Upper lobe of left lung (tissue), 6 donors: ENCODE results near the gene SRP72. TPM values are rescaled to one million over a fixed set of nuclear protein-coding genes. Genes with fewer than 3 reads are reported as not detected.

Experiments used
- ATAC-seq, 2 donors: fragments of 200-7000 bp; cut with Tn5 transposase; one replicate each; pipeline ENCODE4 v1.9.1; 2022; ENCODE audit warnings: mild to moderate bottlenecking in 2 of 2, moderate library complexity in 2 of 2; ENCODE audit not compliant: low FRiP score in 2 of 2
- DNase-seq, 2 donors: peaks; one replicate each; pipeline ENCODE4 v3.0.0-alpha.2; 2019 to 2020
- H3K27ac ChIP-seq, 4 donors: fragments of 200-600 bp; sonication (generic); one replicate each; pipeline ENCODE4 v1.5.1; 2016 to 2019
- H3K27me3 ChIP-seq, 4 donors: fragments of 200-600 bp; sonication (generic); one replicate each; pipeline ENCODE4 v1.5.1; 2017 to 2019
- H3K36me3 ChIP-seq, 4 donors: fragments of 200-600 bp; sonication (generic); one replicate each; pipeline ENCODE4 v1.5.1; 2016 to 2019
- H3K4me1 ChIP-seq, 4 donors: fragments of 200-600 bp; sonication (generic); one replicate each; pipeline ENCODE4 v1.5.1; 2018 to 2019
- H3K4me3 ChIP-seq, 4 donors: fragments of 200-600 bp; sonication (generic); one replicate each; pipeline ENCODE4 v1.5.1; 2017 to 2019; ENCODE audit warnings: mild to moderate bottlenecking in 2 of 4, moderate library complexity in 1 of 4
- H3K9me3 ChIP-seq, 4 donors: fragments of 200-600 bp; sonication (generic); one replicate each; pipeline ENCODE4 v1.5.1; 2018 to 2019
- EP300 ChIP-seq, 4 donors: sonication (generic); formaldehyde crosslinking; IDR thresholded peaks; one replicate each; pipeline ENCODE4 v1.5.1; 2017; ENCODE audit warnings: antibody characterized with exemption in 4 of 4, control low read depth in 2 of 4
- POLR2A ChIP-seq, 4 donors: fragments of 450-650 bp; IDR thresholded peaks; one replicate each; pipeline ENCODE4 v1.5.1; 2016 to 2017; ENCODE audit warnings: antibody characterized with exemption in 4 of 4, mild to moderate bottlenecking in 2 of 4
- POLR2AphosphoS5 ChIP-seq, 2 donors: sonication (generic); formaldehyde crosslinking; IDR thresholded peaks; one replicate each; pipeline ENCODE4 v1.5.1; 2017; ENCODE audit warnings: antibody characterized with exemption in 2 of 2
- WGBS, 2 donors: methylation state at CpG; one replicate each; pipeline ENCODE4 v1.1.5; 2017 to 2018; 5-methylcytosine and 5-hydroxymethylcytosine counted together
- total RNA-seq, 6 donors: library from RNA; depleted of rRNA in 4 of 6; stranded (reverse); fragments of >200 nt in 4 of 6; gene quantifications; one replicate each; pipeline versions ENCODE4 v1.1.0 to v1.2.1, GENCODE V29; 2016 to 2021
- TF ChIP-seq, protein P1 (sequence below), 6 experiments: fragments of 450-650 bp in 4 of 6; fragments of 200-600 bp in 2 of 6; sonication (generic) in 2 of 6; IDR thresholded peaks; one replicate each; pipeline ENCODE4 v1.5.1; 2016 to 2019; ENCODE audit warnings: antibody characterized with exemption in 6 of 6
- donor health status: DM: no; HTN: no; CAD: no; lungs with moderate emphysema.
- donor health status: DM: no; HTN: yes; CAD: no; lungs with severe emphysema.

SRP72 gene
- total RNA-seq, 6 donors from 2014 or later, result 41.9 to 101 (median 68.8) TPM

- TF ChIP-seq EP300 (IDR thresholded peaks at IDR 0.05), result no peak
- no peak for TF ChIP-seq POLR2A (IDR thresholded peaks at IDR 0.05)
- TF ChIP-seq, protein P1, sequence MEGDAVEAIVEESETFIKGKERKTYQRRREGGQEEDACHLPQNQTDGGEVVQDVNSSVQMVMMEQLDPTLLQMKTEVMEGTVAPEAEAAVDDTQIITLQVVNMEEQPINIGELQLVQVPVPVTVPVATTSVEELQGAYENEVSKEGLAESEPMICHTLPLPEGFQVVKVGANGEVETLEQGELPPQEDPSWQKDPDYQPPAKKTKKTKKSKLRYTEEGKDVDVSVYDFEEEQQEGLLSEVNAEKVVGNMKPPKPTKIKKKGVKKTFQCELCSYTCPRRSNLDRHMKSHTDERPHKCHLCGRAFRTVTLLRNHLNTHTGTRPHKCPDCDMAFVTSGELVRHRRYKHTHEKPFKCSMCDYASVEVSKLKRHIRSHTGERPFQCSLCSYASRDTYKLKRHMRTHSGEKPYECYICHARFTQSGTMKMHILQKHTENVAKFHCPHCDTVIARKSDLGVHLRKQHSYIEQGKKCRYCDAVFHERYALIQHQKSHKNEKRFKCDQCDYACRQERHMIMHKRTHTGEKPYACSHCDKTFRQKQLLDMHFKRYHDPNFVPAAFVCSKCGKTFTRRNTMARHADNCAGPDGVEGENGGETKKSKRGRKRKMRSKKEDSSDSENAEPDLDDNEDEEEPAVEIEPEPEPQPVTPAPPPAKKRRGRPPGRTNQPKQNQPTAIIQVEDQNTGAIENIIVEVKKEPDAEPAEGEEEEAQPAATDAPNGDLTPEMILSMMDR (IDR thresholded peaks at IDR 0.05), result no peak
- no peak for TF ChIP-seq POLR2AphosphoS5 (IDR thresholded peaks at IDR 0.05)
- no peaks in the 10 kb centered on the region for H3K4me1 ChIP-seq
- DNase-seq, result no peak
Measured at GRCh38 chr4:56477192-56477702, 9.8 kb downstream of the SRP72 start.

GRCh38 chr4:56480691-56481090 lies 13.3 kb downstream of the SRP72 start:
- Histone ChIP-seq H3K27me3 (no peaks in the 10 kb centered on the region), H3K36me3 (peaks cover 16 to 98% (median 66%) of the 10 kb centered on the region in 4 donors), H3K27ac (no peak overlapping the region), H3K9me3 (no peaks in the 10 kb centered on the region), H3K4me1 (no peaks in the 10 kb centered on the region), H3K4me3 (no peak overlapping the region)
- 77 to 81% methylated on average over 3 of the region's 3 CpGs for WGBS, 2 donors
- ATAC-seq, result no peak
- DNase-seq, result no peak
- TF ChIP-seq POLR2AphosphoS5 (IDR thresholded peaks at IDR 0.05), result no peak

More at GRCh38 chr4:56477192-56477702, 9.8 kb downstream of the SRP72 start:
- Histone ChIP-seq H3K27ac (no peak overlapping the region), H3K4me3 (no peak overlapping the region), H3K27me3 (no peaks in the 10 kb centered on the region), H3K9me3 (no peaks in the 10 kb centered on the region), H3K36me3 (peaks cover 19 to 97% (median 65%) of the 10 kb centered on the region in 4 donors)
- WGBS, 2 donors, result 94% methylated on average over 5 of the region's 5 CpGs
- ATAC-seq, result no peak

GRCh38 chr4:56496241-56496640 lies 28.8 kb downstream of the SRP72 start:
- no peaks in the 10 kb centered on the region for H3K27me3 ChIP-seq
- H3K9me3 ChIP-seq, result no peaks in the 10 kb centered on the region
- DNase-seq (no peak), ATAC-seq (no peak)
- H3K4me3 ChIP-seq, result no peak overlapping the region
- no peak for TF ChIP-seq EP300 (IDR thresholded peaks at IDR 0.05)
- TF ChIP-seq POLR2AphosphoS5 (IDR thresholded peaks at IDR 0.05), result no peak
- TF ChIP-seq POLR2A (IDR thresholded peaks at IDR 0.05), result no peak
- TF ChIP-seq, protein P1 (IDR thresholded peaks at IDR 0.05), result no peak
- no peaks in the 10 kb centered on the region for H3K4me1 ChIP-seq
- 95 to 100% methylated on average over 1 of the region's 1 CpG for WGBS, 2 donors
- peaks cover 18 to 97% (median 56%) of the 10 kb centered on the region in 4 donors for H3K36me3 ChIP-seq
- no peak overlapping the region for H3K27ac ChIP-seq

GRCh38 chr4:56505269-56506130 lies 38.1 kb downstream of the SRP72 start, which contains the start of gene ARL9:
ARL9 (plus strand) TSS chr4:56505791; CDS start chr4:56505863, 72 bp downstream.
- 7% methylated on average over 29 to 55 of the region's 56 CpGs for WGBS, 2 donors
- Histone ChIP-seq H3K9me3 (no peaks in the 10 kb centered on the region), H3K4me1 (peaks cover 9 to 18% (median 13%) of the 10 kb centered on the region in 4 donors), H3K27me3 (no peaks in the 10 kb centered on the region), H3K36me3 (peaks cover 10 to 25% (median 11%) of the 10 kb centered on the region in 4 donors), H3K4me3 (peak within 1 kb of the TSS; percentile 42 to 60 (median 56)), H3K27ac (no peak within 1 kb of the TSS)
- DNase-seq, result peak; percentile 36 to 92
- TF ChIP-seq, protein P1 (IDR thresholded peaks at IDR 0.05), result no peak
- TF ChIP-seq POLR2A (IDR thresholded peaks at IDR 0.05), result no peak
- no peak for TF ChIP-seq POLR2AphosphoS5 (IDR thresholded peaks at IDR 0.05)
- no peak for TF ChIP-seq EP300 (IDR thresholded peaks at IDR 0.05)
- ATAC-seq, result peak; percentile 83 to 88

GRCh38 chr4:56511098-56511497 lies 43.7 kb downstream of the SRP72 start:
- no peaks in the 10 kb centered on the region for H3K9me3 ChIP-seq
- no peaks in the 10 kb centered on the region for H3K36me3 ChIP-seq
- no peak for TF ChIP-seq EP300 (IDR thresholded peaks at IDR 0.05)
- TF ChIP-seq POLR2A (IDR thresholded peaks at IDR 0.05), result no peak
- TF ChIP-seq, protein P1 (IDR thresholded peaks at IDR 0.05), result no peak
- H3K27me3 ChIP-seq, result no peaks in the 10 kb centered on the region
- H3K4me1 ChIP-seq, result peaks cover 3 to 5% (median 4%) of the 10 kb centered on the region in 4 donors
- no peak overlapping the region for H3K4me3 ChIP-seq
- DNase-seq (no peak), ATAC-seq (no peak)
- no peak overlapping the region for H3K27ac ChIP-seq
